Psoas muscle (tissue), 8 donors: ENCODE results near the gene ATRIP. TPM values are rescaled to one million over a fixed set of nuclear protein-coding genes. Genes with fewer than 3 reads are reported as not detected.

Experiments
- ATAC-seq, 4 donors: fragments of 200-7000 bp; cut with Tn5 transposase; one replicate each; pipeline ENCODE4 v1.9.1; 2020; ENCODE audit warnings: moderate library complexity in 3 of 4, mild to moderate bottlenecking in 2 of 4
- DNase-seq, 2 donors: peaks; one replicate each; pipeline ENCODE4 v3.0.0-alpha.2; 2020
- H3K27ac ChIP-seq: fragments of 200-600 bp; one replicate; pipeline ENCODE4 v1.8.0; 2022
- H3K27me3 ChIP-seq, 3 donors: fragments of 200-600 bp in 1 of 3; one replicate each; pipeline versions ENCODE4 v1.6.1 to v1.8.0; 2013 to 2022; ENCODE audit warnings: low read length in 2 of 3, mild to moderate bottlenecking in 2 of 3, moderate library complexity in 1 of 3; ENCODE audit not compliant: insufficient read depth in 3 of 3
- H3K36me3 ChIP-seq, 2 donors: fragments of 200-600 bp in 1 of 2; one replicate each; pipeline versions ENCODE4 v1.6.1 to v1.8.0; 2013 to 2022; ENCODE audit warnings: low read depth in 1 of 2, mild to moderate bottlenecking in 1 of 2, moderate library complexity in 1 of 2; ENCODE audit not compliant: insufficient read depth in 1 of 2
- H3K4me1 ChIP-seq: fragments of 200-600 bp; one replicate; pipeline ENCODE4 v1.8.0; 2022
- H3K4me3 ChIP-seq: fragments of 200-600 bp; one replicate; pipeline ENCODE4 v1.8.0; 2022; ENCODE audit warnings: mild to moderate bottlenecking
- H3K9me3 ChIP-seq: fragments of 200-600 bp; one replicate; pipeline ENCODE4 v1.8.0; 2022
- CTCF ChIP-seq: fragments of 200-600 bp; IDR thresholded peaks from one replicate; pipeline ENCODE4 v1.8.0; 2022; ENCODE audit warnings: antibody characterized with exemption
- WGBS, 3 donors: extraction: QIAGEN DNeasy Blood & Tissue Kit; methylation state at CpG; one replicate each; pipeline versions ENCODE4 v1.1.6 to v1.1.7; 2013; 5-methylcytosine and 5-hydroxymethylcytosine counted together
- intact Hi-C, 2 donors: fragments of 100-400 bp; cut with DNase I; formaldehyde crosslinking; loops; one replicate each; pipeline versions ENCODE4 v1.11.0 to v1.14.2; 2022
- polyA plus RNA-seq, 3 donors: library from polyadenylated mRNA; stranded (reverse); fragments of 200-250 nt; gene quantifications; one replicate each; pipeline ENCODE4 v1.2.3, GENCODE V29; 2013
- total RNA-seq, 4 donors: library from RNA; stranded (reverse); fragmentation: NEBNext Ultra II Directional in 2 of 4; extraction: Animal tissue kit (Norgen Biotek cat#: 25700) in 2 of 4; gene quantifications; one replicate each; pipeline versions ENCODE4 v1.2.1 to v1.2.4, GENCODE V29; 2021 to 2023
- donor health status: healthy with polysubstance abuse.
- donor health status: DM: no; HTN: no; CAD: no; lungs with moderate emphysema.
- donor health status: Bipolar disorder and iron deficiency.
- donor health status: healthy.
- donor health status: DM: yes; HTN: yes; CAD: no.
- donor health status: DM: no; HTN: no; CAD: no.
- donor health status: DM: no; HTN: no; CAD: no.
- donor health status: DM: yes; HTN: yes; CAD: no.

Gene ATRIP
- total and polyA plus RNA-seq, 7 donors: 3.7 to 5.6 (median 4.5) TPM

DNA sequence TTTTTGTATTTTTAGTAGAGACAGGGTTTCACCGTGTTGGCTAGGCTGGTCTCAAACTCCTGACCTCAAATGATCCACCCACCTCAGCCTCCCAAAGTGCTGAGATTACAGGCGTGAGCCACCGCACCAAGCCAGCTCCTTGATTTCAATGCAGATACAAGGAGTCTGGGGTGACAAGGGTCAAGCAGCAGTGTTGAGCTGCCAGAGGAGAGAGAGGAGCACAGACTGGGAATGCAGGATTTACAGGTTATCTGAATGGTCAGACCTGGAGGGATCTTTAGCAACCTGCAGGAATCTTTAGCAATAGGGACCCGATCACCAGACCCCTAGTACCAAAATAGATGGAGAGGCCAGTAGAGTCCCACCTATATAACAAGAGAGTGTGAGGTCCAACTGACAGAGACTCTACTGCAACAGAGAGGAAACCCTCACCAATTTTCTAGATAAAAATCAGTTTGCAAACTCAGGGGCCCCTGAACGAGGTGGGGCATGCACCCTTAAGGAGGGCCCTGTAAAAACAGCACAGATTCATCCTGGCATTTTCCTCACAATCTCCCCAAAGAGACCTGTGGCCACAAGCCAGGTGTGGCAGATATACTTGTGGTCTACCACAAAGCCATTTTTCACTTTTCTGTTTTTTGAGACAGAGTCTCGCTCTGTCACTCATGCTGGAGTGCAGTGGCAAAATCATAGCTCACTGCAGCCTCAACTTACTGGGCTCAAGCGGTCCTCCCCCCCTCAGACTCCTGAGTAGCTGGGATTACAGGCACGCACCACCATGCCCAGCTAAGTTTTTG lies 68.1 kb downstream of the ATRIP start:
- ATAC-seq (no peak), DNase-seq (no peak)
- H3K4me3 ChIP-seq: no peak overlapping the region
- intact Hi-C loops: no loop called here
- TF ChIP-seq CTCF: no peak
- no peak overlapping the region for H3K27ac ChIP-seq
- H3K36me3 ChIP-seq: no peaks in the 10 kb centered on the region
- 90 to 94% (median 92%) methylated on average over 8 of the region's 8 CpGs for WGBS, 3 donors
- H3K27me3 ChIP-seq: no peaks in the 10 kb centered on the region
- H3K9me3 ChIP-seq: no peaks in the 10 kb centered on the region
- no peaks in the 10 kb centered on the region for H3K4me1 ChIP-seq

Other genes starting within 250 kb of the ATRIP start
- gene CAMP, start 223.2 kb upstream of the ATRIP start, total RNA-seq: under 1 TPM in 1 of 4 donors, not detected in 3; 0.49 TPM
- gene CAMP, start 223.2 kb upstream of the ATRIP start, polyA plus RNA-seq: under 1 TPM in 1 of 3 donors, not detected in 2; 0.09 TPM
- 1 to 10 TPM; 1.3 to 8.1 (median 3.2) TPM for gene ZNF589, start 205.6 kb upstream of the ATRIP start, total RNA-seq
- 1 to 10 TPM; 2.3 to 9.4 (median 2.6) TPM for gene ZNF589, start 205.6 kb upstream of the ATRIP start, polyA plus RNA-seq
- 10 to 100 TPM; 15.7 to 22.9 (median 20.6) TPM for gene NME6, start 145.4 kb upstream of the ATRIP start, total RNA-seq
- 10 to 100 TPM; 21.7 to 28.8 (median 26.3) TPM for gene NME6, start 145.4 kb upstream of the ATRIP start, polyA plus RNA-seq
- not detected for gene SPINK8, start 113.1 kb upstream of the ATRIP start, total RNA-seq
- not detected for gene SPINK8, start 113.1 kb upstream of the ATRIP start, polyA plus RNA-seq
- gene FBXW12, start 74.5 kb upstream of the ATRIP start, total RNA-seq: not detected
- gene FBXW12, start 74.5 kb upstream of the ATRIP start, polyA plus RNA-seq: under 1 TPM in 1 of 3 donors, not detected in 2; 0.01 TPM
- gene PLXNB1, start 16.7 kb upstream of the ATRIP start, total RNA-seq: 1 to 10 TPM; 2.5 to 3.9 (median 2.8) TPM
- gene PLXNB1, start 16.7 kb upstream of the ATRIP start, polyA plus RNA-seq: 1 to 10 TPM; 2.3 to 6.1 (median 2.5) TPM
- 1 to 10 TPM; 5.3 to 9.5 (median 5.4) TPM for gene CCDC51, start 6.6 kb upstream of the ATRIP start, total RNA-seq
- gene CCDC51, start 6.6 kb upstream of the ATRIP start, polyA plus RNA-seq: 10 to 100 TPM in 2 of 3 donors, 1 to 10 TPM in 1; 7.7 to 19.6 (median 16.5) TPM
- gene TMA7, start 6.5 kb upstream of the ATRIP start, total RNA-seq: 100 to 1,000 TPM; 156 to 218 (median 185) TPM
- gene TMA7, start 6.5 kb upstream of the ATRIP start, polyA plus RNA-seq: 100 to 1,000 TPM; 295 to 342 (median 332) TPM
- gene SHISA5, start 57.4 kb downstream of the ATRIP start, total RNA-seq: 10 to 100 TPM; 23.9 to 34.7 (median 28.7) TPM
- gene SHISA5, start 57.4 kb downstream of the ATRIP start, polyA plus RNA-seq: 10 to 100 TPM; 16.9 to 24.3 (median 23.1) TPM
- gene PFKFB4, start 110.1 kb downstream of the ATRIP start, total RNA-seq: 1 to 10 TPM in 3 of 4 donors, under 1 TPM in 1; 0.95 to 4.1 (median 1.6) TPM
- 1 to 10 TPM in 1 of 3 donors, under 1 TPM in 2; 0.25 to 2.1 (median 0.59) TPM for gene PFKFB4, start 110.1 kb downstream of the ATRIP start, polyA plus RNA-seq
- under 1 TPM in 1 of 4 donors, not detected in 3; 0.32 TPM for gene UCN2, start 117.0 kb downstream of the ATRIP start, total RNA-seq
- under 1 TPM in 2 of 3 donors, not detected in 1; 0.12 to 0.17 TPM for gene UCN2, start 117.0 kb downstream of the ATRIP start, polyA plus RNA-seq
- 10 to 100 TPM in 1 of 4 donors, 1 to 10 TPM in 3; 5.1 to 22.2 (median 5.8) TPM for gene COL7A1, start 148.6 kb downstream of the ATRIP start, total RNA-seq
- gene COL7A1, start 148.6 kb downstream of the ATRIP start, polyA plus RNA-seq: 1 to 10 TPM; 1.6 to 3.5 (median 2.7) TPM
- gene UQCRC1, start 162.9 kb downstream of the ATRIP start, total RNA-seq: 100 to 1,000 TPM; 466 to 704 (median 587) TPM
- gene UQCRC1, start 162.9 kb downstream of the ATRIP start, polyA plus RNA-seq: 100 to 1,000 TPM; 499 to 719 (median 685) TPM
- not detected for gene TMEM89, start 175.0 kb downstream of the ATRIP start, total RNA-seq
- not detected for gene TMEM89, start 175.0 kb downstream of the ATRIP start, polyA plus RNA-seq
- gene SLC26A6, start 188.7 kb downstream of the ATRIP start, total RNA-seq: 10 to 100 TPM in 1 of 4 donors, 1 to 10 TPM in 3; 5.6 to 13.0 (median 6.6) TPM
- gene SLC26A6, start 188.7 kb downstream of the ATRIP start, polyA plus RNA-seq: 10 to 100 TPM in 1 of 3 donors, 1 to 10 TPM in 2; 4.5 to 10.5 (median 6.0) TPM
- under 1 TPM; 0.04 to 0.19 (median 0.09) TPM for gene CELSR3, start 216.1 kb downstream of the ATRIP start, total RNA-seq
- under 1 TPM; 0.06 to 0.21 (median 0.16) TPM for gene CELSR3, start 216.1 kb downstream of the ATRIP start, polyA plus RNA-seq
- gene NCKIPSD, start 239.2 kb downstream of the ATRIP start, total RNA-seq: 1 to 10 TPM; 5.9 to 8.6 (median 7.5) TPM
- 1 to 10 TPM; 5.9 to 7.0 (median 6.0) TPM for gene NCKIPSD, start 239.2 kb downstream of the ATRIP start, polyA plus RNA-seq